ENCODE measurements around the gene NAA80.
"Not testable (repeated sequence)": the region's sequence is repeated elsewhere in the genome, so short reads cannot be mapped to it uniquely, and the experiment has no call there.

Gene NAA80

GRCh38 chr3:50312041-50312440 is 12.8 kb upstream of the NAA80 start:
- DNase-seq, result not testable (repeated sequence)

GRCh38 chr3:50304601-50305000 is 5.4 kb upstream of the NAA80 start:
- DNase-seq, result no peak

GRCh38 chr3:50303013-50303815 is 4.0 kb upstream of the NAA80 start, which contains the start of gene HYAL1:
HYAL1 (minus strand) TSS chr3:50303574; CDS start chr3:50302956, 618 bp downstream.
- no peak for DNase-seq

- no peak for DNase-seq
Observed at GRCh38 chr3:50302095-50303012, 3.1 kb upstream of the NAA80 start.

GRCh38 chr3:50300681-50301254 is 1.6 kb upstream of the NAA80 start:
- DNase-seq, result no peak

- DNase-seq, result no peak
Observed at GRCh38 chr3:50299929-50300680, 900 bp upstream of the NAA80 start.

- DNase-seq, result no peak
Observed at GRCh38 chr3:50299638-50299928, 378 bp upstream of the NAA80 start.

- DNase-seq, result no peak
Observed at GRCh38 chr3:50297896-50298725, 1.1 kb downstream of the NAA80 start.

- no peak for DNase-seq
Observed at GRCh38 chr3:50297384-50297775, 1.8 kb downstream of the NAA80 start.

GRCh38 chr3:50296721-50297383 is 2.4 kb downstream of the NAA80 start:
- DNase-seq, result no peak

GRCh38 chr3:50295553-50296431 is 3.4 kb downstream of the NAA80 start:
- no peak for DNase-seq

- no peak for DNase-seq
Observed at GRCh38 chr3:50294492-50295403, 4.5 kb downstream of the NAA80 start.

GRCh38 chr3:50294089-50294488 is 5.1 kb downstream of the NAA80 start:
- no peak for DNase-seq

- DNase-seq, result no peak
Observed at GRCh38 chr3:50293079-50293801, 6.0 kb downstream of the NAA80 start.

GRCh38 chr3:50292159-50293078 is 6.8 kb downstream of the NAA80 start, which contains the start of gene IFRD2:
IFRD2 (minus strand) TSS chr3:50292429; CDS start chr3:50292274, 155 bp downstream.
- DNase-seq, result peak; percentile 83

- DNase-seq, result no peak
Observed at GRCh38 chr3:50290161-50290641, 9.0 kb downstream of the NAA80 start.

- no peak for DNase-seq
Observed at GRCh38 chr3:50289130-50289529, 10.1 kb downstream of the NAA80 start.
